Inflammatory macrophage treated with lipopolysaccharide for 1 hour (primary cell): Measurements from ENCODE around the gene ZIK1.

Experiments used
- DNase-seq, 2 donors: peaks; one replicate each; pipeline ENCODE4 v3.0.0-alpha.2; 2020 to 2022

The ZIK1 gene

DNA sequence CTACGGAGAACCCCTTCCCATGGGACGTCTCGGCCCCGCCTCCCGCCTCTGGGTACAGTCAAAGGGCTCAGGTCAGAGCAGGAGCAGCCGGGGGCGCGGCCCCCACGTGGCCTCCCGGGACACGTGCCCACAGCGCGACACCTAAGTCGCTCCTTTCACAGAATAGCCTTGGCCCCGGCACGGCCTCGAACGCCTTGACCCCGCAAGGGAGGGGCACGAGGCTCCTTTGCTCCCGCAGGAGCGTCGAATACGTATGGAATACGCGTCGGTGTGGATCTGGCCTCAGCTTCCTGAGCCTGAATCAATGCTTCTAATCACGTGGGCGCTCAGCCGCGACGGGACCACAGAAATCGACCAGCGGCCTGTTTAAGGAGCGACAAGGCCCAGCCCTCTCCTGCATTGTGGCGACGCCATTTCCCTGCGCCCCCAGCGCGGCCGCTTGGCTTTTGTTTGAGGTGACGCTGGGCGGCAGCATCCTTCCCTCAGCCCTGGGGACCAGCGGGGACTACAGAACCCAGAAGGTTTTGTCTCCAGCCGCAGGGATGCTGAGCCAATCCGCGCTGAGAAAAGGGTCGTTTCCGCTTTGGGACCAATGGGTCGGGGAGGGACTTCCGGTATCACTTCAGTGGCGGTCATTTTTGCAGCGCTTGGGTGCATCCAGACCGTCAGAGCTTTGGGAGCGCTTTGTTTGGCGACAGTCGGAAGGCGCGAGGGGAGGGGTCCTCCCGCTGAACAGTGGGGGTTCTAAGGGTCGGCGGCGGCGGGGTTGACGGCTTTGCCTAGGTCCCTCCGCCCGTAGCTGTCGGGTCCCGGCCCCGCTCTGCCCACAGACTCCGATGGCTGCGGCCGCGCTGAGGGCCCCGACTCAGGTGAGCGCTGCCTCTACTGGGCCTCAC is at the start of gene ZIK1:
Gene ZIK1 (plus strand): TSS at position 625 of the 896 bp plus-strand sequence. CDS start 212 bp downstream, at position 837.
- peak; percentile 85 to 90 for DNase-seq

DNA sequence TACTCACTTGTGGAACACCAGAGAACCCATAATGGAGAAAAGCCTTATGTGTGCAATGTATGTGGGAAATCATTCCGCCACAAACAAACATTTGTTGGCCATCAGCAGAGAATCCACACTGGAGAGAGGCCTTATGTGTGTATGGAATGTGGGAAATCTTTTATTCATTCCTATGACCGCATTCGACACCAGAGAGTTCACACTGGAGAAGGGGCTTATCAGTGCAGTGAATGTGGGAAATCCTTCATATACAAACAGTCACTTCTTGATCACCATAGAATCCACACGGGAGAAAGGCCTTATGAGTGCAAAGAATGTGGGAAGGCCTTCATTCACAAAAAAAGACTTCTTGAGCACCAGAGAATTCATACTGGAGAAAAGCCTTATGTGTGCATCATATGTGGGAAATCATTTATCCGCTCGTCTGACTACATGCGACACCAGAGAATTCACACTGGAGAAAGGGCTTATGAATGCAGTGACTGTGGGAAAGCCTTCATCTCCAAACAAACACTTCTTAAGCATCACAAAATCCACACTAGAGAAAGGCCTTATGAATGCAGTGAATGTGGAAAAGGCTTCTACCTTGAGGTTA is 45.9 kb upstream of the ZIK1 start:
- DNase-seq, result no peak

DNA sequence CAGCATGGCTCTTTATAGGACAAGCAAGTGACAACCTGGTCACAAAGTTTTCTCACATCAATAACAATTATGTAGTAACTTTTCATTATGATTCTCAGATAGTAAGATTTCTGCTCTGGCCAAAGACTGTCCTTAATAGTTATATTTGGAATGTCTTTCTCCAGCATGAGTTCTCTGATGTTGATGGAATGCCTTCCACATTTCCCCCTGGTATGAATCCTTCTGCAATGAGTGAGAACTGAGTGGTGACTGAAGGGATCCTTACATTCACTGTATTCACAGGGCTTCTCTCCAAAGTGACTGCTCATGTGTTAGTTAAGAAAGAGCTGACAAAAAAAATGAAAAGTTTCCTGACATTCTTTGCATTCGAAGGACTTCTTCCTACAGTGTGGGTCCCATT is 37.4 kb upstream of the ZIK1 start:
- no peak for DNase-seq

DNA sequence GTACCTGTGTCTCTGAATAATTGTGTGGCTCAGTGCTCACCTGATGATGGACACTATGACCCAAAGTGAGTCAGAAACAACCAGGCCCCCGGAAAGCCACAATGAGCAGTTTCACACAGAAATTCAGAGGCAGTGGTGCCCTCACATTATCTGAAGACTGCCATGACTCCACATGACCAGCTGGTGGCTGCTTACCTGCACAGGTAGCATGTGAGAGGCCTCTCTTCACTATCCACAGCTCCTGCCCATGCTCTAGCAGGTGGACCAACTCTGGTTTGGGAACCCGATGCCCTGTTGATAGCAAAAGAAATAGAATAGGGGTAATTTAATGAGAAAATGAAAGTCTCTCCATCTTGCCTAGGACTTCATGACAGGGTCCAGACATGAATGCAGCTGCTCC is 31.5 kb upstream of the ZIK1 start:
- no peak for DNase-seq

DNA sequence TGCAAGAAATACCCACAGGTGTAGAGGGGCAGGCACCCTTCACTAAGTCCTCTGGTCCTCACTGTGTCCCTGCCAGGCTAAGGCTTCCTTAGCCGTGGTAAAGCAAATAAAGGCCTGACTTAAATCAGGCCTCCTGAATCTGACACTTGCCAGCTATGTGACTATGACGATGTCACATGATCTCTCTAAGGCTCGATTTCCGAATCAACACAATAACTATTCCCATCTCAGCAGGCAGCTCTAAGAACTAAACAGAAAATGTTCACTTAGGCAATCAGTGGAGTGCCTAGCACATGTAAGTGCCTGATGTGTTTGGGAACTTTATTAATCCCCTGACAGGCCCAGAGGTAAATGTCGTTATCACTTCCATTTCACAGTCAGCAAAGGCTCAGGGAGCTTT is 26.3 kb upstream of the ZIK1 start:
- no peak for DNase-seq

DNA sequence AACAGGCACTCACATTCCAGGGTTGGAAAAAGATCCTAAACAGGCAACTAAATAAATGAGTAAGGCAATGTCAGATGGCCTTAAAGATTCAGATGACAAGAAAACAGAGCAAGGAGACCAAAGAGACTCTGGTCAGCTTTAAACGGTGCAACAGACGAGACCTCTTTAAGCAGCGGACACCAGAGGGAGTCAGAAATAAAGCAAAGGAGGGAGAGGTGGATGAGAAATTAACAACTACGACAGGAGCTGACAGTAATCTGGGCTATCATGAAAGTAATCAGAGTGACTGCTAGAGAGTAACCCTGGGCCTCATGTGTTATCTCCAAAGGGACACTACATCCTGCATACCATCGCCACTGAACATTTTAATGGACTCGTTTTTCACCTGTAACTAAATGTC is 25.4 kb upstream of the ZIK1 start:
- DNase-seq, result no peak

DNA sequence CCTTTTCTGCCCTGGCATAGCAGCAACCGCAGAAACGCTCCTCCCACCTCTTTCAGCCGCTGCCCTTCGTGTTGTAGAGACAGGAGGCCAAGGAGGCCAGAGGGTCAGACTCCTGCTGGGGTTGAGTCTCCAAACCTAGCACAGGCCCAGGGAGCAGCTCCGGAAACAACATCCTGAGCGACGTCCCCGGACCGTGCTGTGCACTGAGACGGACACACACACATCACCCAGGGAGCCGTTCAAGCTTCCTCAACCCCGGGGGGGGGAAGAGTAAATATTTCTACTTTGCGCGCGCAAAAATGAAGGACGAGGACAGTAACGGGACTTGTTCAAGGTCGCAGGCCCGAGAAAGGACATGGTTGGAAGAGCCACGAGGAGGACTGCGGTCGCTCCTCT is 24.9 kb upstream of the ZIK1 start:
- DNase-seq, result no peak

DNA sequence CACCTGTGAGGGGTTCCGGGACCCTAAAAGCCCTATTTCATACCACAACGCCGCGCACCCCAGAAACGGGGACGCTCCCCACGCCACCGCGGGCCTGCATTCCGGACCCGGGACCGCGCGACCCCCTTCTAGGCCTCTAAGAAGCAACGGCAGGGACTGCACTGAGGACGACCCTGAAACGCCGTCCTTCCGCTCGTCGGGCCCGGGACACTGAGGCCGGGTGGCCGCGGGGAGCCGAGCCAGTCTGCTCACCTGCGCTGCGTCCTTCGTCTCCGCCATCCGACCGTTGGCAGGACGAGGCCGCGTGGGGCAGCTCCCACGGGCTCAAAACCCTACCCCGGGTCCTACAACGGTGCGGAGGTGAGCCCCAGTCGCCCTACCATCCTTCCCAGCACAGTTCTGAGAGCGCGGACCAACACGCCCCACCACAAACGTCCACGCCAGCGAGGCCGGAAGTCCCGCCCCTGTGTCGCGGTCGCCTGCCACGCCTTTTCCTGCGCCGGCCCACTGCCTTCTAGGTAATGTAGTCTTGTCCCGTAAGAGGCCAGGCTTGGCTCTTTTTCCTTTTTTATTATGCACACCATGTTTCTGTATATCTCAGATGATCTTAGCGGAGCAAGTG is 24.4 kb upstream of the ZIK1 start, which contains the start of gene ZNF550:
Gene ZNF550 (minus strand): TSS at position 460 of the 622 bp plus-strand sequence. CDS start 181 bp downstream, at position 279.
- DNase-seq, result peak; percentile 80 to 82

DNA sequence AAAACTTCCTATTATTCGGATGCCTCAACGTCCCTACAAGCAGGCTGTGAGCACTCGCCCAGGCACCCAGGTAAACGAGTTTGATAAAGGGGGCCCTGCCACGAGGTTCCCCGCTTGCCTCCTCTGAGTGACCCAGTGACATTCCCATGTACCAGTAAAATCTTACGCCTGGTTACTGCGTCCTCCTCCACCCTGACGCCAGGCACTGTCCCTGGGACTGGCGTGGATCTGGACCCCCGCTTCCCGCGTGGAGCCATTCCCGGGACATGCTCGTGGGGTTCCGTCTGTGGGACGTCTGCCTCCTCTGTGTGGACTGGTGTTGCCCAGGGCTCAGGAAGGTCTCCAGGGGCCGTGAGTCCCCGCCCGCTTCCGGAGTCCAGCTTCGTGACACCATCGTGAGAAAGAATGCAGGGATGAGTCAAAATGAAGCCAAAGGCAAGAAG is 23.9 kb upstream of the ZIK1 start:
- DNase-seq, result no peak

DNA sequence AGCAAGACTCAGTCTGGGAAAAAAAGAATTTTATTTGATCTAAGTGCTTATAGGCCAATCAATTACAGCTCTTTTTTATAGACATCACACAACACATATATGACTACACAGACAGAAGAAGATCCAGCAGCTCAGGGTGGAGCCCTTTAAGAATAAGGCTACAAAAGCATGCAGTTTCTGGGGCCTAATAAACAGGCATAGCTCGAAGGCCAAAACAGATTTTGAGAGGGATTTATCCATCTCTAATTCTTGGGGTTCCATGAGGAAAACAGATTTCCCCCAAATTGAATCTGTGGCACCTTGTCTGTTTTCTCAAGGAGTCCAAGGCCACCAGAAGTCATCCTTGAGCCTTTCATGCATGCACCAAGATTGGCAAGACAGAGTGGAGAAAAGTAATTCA is 20.4 kb upstream of the ZIK1 start:
- no peak for DNase-seq

DNA sequence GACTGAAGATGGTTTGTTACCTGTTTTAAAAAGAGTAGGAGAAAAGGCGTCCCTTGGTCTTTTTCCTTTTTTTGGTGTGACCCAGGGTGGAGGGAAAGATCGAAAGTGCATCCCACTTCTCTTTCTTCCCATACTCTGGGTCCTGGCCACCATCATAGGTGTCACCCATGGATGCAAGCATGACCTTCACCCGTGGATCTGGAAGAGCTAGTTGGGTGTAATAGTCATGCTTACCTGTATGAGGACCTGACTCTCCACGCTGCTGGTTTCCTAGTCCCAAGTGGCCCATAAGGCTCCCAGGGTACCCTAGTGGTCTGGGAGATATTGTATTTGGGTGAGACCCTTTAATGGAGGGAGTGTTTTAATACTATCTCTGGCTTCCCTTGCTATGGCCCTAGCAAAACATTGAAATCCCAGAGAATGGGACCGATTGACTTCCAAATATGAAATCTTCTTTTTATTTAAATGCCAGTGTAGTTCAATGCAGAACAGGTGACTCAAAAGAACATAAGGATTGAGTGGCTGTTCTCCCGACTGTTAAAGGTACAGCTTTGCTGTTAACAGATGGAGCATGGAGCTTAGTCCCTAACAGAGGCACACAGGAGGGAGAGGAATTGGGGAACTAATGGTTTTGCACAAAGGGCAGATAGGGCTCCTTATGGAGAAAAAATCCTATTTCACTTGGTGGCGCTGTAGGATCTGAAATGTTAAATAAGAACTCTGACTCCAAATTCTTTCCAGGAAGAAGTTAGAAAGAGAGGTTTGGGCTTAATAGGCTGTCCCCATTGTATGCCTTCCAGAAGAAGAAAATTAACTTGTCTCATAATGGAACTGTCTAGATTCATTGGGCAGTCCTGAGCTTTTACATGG is 17.3 kb upstream of the ZIK1 start:
- no peak for DNase-seq

DNA sequence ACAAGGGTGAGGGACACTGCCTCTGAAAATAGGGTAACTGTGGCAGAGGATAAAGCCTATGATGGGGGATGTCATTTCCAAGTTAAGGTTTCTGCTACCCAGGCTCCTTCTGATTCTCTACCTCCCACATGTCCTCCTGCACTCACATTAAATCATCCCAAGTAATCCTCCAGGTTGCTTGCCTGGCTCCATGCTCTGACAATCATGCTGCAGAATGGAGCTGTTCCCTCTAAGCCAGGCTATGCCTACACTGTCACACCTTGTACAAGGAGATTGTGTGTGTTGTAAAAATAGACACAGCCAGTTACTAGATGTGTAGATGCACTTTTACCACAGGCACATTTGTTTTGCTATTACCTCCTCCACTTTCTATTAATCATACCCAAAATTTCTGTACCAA is 13.2 kb upstream of the ZIK1 start:
- DNase-seq, result no peak

DNA sequence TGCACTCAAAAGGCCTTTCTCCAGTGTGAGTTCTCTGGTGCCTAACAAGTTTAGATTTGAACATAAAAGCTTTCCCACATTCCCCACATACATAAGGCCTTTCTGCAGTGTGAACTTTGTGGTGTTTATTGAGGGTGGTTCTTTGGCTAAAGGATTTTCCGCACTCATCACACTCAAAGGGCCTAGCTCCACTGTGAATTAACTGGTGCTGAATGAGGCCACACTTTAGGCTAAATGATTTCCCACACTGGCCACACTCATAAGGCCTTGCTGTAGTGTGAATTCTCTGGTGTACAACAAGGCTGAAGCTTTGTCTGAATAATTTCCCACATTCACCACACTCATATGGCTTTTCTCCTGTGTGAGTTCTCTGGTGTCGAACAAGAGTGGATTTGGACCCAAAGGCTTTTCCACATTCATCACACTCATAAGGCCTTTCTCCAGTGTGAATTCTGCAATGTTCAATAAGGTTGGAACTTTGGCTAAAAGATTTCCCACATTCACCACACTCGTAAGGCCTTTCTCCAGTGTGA is 11.5 kb upstream of the ZIK1 start:
- no peak for DNase-seq

DNA sequence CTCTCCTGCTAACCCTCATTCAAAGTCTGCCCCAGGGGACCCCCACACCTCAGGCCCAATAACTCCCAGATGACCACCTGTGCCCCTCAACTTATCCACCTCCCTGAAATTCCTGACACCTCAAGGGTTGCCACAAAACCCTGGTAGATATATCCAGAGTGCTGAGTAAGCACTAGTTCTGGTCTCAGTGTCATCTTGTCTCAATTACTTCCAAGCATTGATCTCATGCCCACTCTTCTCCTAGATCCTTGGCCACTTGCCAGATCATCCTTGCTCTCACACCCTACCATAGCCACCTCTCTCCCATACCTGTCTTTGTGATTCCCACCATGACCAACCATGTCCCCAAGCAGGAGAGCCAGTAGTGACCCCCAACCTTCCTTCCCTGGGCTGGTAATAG is 7.3 kb upstream of the ZIK1 start:
- DNase-seq, result no peak

DNA sequence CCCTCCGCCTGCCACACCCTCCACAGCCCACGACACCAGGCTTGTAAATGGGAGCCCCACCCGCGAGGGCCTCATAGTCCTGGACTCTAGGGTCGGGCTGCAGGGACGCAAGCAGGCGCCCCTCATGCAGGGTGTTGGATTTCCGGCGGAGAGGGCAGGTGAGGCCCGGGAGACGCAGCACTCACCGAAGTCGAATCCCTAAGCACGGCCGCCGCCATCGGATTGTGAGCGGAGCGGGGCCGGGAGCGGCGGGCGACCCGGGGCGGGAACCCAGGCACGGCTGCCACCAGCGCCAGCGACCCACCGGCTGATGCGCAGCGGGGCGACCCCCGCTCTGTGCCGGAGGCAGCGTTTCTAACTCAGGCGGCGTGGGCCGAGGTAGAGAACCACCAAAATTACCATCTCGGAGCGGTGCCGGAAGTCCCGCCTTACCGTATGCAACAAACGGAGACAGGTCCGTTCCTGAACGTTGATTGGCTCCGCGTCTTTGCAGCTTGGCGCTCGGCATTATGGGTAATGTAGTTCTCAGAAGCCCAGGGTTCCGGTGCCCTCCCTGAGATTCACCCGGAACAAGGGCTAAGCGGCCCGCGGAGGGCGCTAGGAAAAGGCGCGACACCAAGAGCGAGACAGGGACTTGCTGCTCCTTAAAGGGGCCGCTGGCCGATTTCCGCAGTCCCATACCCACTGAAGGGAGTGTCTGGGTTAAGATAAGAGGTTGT is 5.3 kb upstream of the ZIK1 start, which contains the start of gene ZNF416:
Gene ZNF416 (minus strand): TSS at position 425 of the 719 bp plus-strand sequence. CDS start 207 bp downstream, at position 218.
- peak; percentile 98 to 99 for DNase-seq

DNA sequence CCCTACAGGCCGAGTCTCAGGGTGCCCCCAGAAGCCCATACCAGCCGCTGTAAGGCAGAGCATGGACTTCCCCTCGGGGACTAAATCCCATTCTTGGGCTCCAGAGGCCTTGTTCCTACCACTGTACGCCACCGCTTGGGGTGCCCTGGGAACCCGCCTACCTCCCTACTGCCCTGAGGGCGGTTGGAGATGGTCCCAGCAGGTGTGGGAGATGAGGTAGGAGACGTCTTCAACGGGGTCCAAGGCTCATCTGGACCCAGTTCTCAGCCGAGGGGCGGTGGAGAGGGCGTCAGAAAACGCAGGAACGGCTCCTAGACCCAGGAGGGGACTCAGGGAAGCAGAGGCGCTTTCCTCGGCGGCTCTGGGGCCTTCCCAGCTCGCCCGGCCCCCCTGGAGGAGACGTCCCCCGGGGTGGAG is 833 bp upstream of the ZIK1 start:
- no peak for DNase-seq

DNA sequence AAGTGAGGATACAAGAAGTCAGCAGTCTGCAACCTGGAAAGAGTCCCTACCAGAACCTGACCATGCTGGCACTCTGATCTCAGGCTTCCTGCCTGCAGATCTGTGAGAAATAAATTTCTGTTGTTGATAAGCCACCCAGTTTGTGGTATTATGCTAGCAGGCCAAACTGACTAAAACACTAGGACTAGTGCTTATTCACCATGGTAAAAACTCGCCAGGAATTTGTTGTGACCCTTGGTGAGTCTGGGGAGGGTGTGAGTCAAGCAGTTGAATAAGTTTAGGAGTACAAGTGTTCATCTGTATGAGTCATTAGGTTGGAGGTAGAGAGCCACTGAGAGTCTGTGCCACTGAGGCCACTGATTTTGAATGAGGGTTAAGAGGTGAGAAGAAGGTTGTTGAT is 3.6 kb downstream of the ZIK1 start:
- DNase-seq, result no peak

DNA sequence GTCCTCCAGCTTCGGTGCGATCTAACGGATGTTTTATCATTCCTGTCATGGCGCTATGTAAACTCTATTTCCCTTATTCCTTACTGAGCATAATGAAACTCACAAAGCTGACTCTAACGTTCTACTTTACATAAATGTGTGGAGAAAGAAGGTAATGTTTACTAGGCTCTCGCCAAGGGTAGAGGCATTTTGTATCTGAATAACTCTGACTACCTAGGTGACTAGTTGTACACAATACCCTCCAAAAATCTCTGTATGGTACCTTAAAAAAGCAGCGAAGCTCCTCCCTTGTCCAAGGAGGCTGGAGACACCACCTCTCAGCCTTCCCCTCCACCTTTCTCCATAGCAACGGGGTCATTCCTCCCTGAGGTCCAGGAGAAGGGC is 15.4 kb downstream of the ZIK1 start:
- DNase-seq, result no peak

DNA sequence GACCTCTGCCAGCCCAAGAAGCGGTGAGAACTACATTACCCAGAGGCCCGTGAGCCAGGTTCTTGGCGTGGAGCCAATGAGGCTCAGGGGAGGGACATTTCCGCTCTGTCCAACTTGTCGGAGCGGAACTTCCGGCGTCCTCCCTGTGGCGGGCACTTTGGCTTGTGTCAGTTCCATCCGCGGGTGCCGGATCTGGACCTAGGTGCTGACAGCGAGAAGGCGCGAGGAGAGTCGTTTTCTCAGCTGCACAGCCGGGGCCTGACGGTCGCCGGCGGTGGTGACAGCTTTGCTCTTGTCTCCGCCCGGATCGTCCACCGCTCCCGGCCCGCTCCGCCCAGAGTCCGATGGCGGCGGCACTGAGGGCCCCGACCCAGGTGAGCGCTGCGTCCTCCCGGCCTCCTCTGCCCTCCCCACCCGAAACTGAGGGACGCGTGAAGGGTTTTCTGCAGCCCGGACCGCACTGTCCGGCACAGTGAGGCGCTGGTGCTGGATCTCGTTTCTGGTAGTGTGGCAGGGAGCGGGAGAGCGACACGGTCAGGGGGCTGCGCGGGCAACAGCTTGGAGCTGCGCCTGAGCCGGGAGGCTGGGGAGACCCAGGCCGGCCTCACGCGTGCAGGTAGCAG is 15.9 kb downstream of the ZIK1 start, which contains the start of gene ZNF530:
Gene ZNF530 (plus strand): TSS at position 125 of the 623 bp plus-strand sequence. CDS start 4,461 bp downstream, outside the sequence.
- DNase-seq, result peak; percentile 88 to 95

DNA sequence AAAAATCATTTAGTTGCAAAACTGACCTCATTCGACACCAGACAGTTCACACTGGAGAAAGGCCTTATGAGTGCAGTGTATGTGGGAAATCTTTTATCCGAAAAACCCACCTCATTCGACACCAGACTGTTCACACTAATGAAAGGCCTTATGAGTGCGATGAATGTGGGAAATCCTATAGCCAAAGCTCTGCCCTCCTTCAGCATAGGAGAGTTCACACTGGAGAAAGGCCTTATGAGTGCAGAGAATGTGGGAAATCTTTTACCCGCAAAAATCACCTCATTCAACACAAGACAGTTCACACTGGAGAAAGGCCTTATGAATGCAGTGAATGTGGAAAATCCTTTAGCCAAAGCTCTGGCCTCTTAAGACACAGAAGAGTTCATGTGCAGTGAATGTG is 23.0 kb downstream of the ZIK1 start:
- DNase-seq, result no peak

DNA sequence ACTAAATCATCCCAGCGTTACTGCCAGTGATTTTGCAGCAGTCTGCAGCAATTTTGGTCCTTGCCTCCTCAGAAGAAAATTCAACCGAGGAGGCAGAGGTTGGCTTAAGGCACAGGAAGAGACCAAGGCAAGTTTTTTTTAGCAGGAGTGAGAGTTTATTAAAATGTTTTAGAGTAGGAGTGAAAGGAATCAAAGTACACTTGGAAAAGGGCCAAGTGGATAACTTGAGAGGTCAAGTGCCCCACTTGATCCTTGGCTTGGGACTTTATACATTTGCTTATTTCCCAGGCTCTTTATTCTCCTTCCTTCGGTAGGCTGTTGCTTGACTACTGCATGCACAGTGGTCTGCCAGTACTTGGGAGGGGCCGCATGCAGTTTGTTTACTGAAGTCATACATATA is 27.2 kb downstream of the ZIK1 start:
- DNase-seq, result no peak
